Liver (tissue), 9 donors: ENCODE results near the gene CMBL. TPM values are rescaled to one million over a fixed set of nuclear protein-coding genes. Genes with fewer than 3 reads are reported as not detected.

Source experiments
- DNase-seq: peaks from one replicate; pipeline ENCODE4 v3.0.0-alpha.2; 2017; ENCODE audit warnings: low spot score
- H3K27ac ChIP-seq, 2 donors: one replicate each; pipeline ENCODE4 v1.7.0; 2013; ENCODE audit warnings: inconsistent platforms in 2 of 2, low read length in 2 of 2, control low read depth in 1 of 2, low read depth in 1 of 2, mild to moderate bottlenecking in 1 of 2
- H3K27me3 ChIP-seq, 4 donors: one replicate each; pipeline versions ENCODE4 v1.6.1 to v1.7.0; 2013; ENCODE audit warnings: low read length in 3 of 4, inconsistent platforms in 1 of 4, mild to moderate bottlenecking in 1 of 4, moderate library complexity in 1 of 4; ENCODE audit not compliant: control insufficient read depth in 4 of 4, insufficient read depth in 4 of 4
- H3K36me3 ChIP-seq, 4 donors: one replicate each; pipeline versions ENCODE4 v1.6.1 to v1.7.0; 2013; ENCODE audit warnings: low read length in 3 of 4, mild to moderate bottlenecking in 3 of 4, low read depth in 1 of 4, moderate library complexity in 1 of 4; ENCODE audit not compliant: control insufficient read depth in 4 of 4, insufficient read depth in 3 of 4
- H3K4me1 ChIP-seq, 4 donors: one replicate each; pipeline versions ENCODE4 v1.6.1 to v1.7.0; 2013; ENCODE audit warnings: low read length in 3 of 4, mild to moderate bottlenecking in 3 of 4, moderate library complexity in 1 of 4; ENCODE audit not compliant: control insufficient read depth in 4 of 4, insufficient read depth in 4 of 4
- H3K4me3 ChIP-seq, 3 donors: one replicate each; pipeline versions ENCODE4 v1.6.1 to v1.7.0; 2013; ENCODE audit warnings: low read length in 3 of 3, control low read depth in 1 of 3, low read depth in 1 of 3, mild to moderate bottlenecking in 1 of 3
- H3K9ac ChIP-seq, 2 donors: one replicate each; pipeline ENCODE4 v1.7.0; 2013; ENCODE audit warnings: low read length in 2 of 2, mild to moderate bottlenecking in 2 of 2, moderate library complexity in 2 of 2, control low read depth in 1 of 2, low read depth in 1 of 2
- H3K9me3 ChIP-seq, 4 donors: one replicate each; pipeline versions ENCODE4 v1.6.1 to v1.7.0; 2013; ENCODE audit warnings: low read length in 3 of 4; ENCODE audit not compliant: control insufficient read depth in 4 of 4
- CTCF ChIP-seq: fragments of 150-350 bp; IDR thresholded peaks from 2 replicates; pipeline ENCODE4 v1.5.1; 2017; ENCODE audit warnings: improper control_type of control experiment, low read depth, low read length; ENCODE audit not compliant: missing input control
- FOXA1 ChIP-seq: IDR thresholded peaks from 2 replicates; pipeline ENCODE4 v1.6.1; 2016; ENCODE audit warnings: antibody characterized with exemption
- HNF4A ChIP-seq, 2 donors: conservative IDR thresholded peaks; 2 replicates each; pipeline ENCODE4 v1.6.1; 2016; ENCODE audit warnings: antibody characterized with exemption in 2 of 2, mild to moderate bottlenecking in 2 of 2
- MAX ChIP-seq: IDR thresholded peaks from 2 replicates; pipeline ENCODE4 v1.6.1; 2016; ENCODE audit warnings: antibody characterized with exemption
- RAD21 ChIP-seq, 2 donors: IDR thresholded peaks; 2 replicates each; pipeline ENCODE4 v1.6.1; 2016; ENCODE audit warnings: antibody characterized with exemption in 2 of 2, mild to moderate bottlenecking in 2 of 2
- RXRA ChIP-seq, 2 donors: IDR thresholded peaks; 2 replicates each; pipeline ENCODE4 v1.6.1; 2017 to 2018; ENCODE audit warnings: antibody characterized with exemption in 2 of 2, mild to moderate bottlenecking in 1 of 2
- SP1 ChIP-seq: IDR thresholded peaks from 2 replicates; pipeline ENCODE4 v1.6.1; 2018; ENCODE audit warnings: antibody characterized with exemption, mild to moderate bottlenecking
- TAF1 ChIP-seq: conservative IDR thresholded peaks from 2 replicates; pipeline ENCODE4 v1.6.1; 2016; ENCODE audit warnings: antibody characterized with exemption, mild to moderate bottlenecking
- YY1 ChIP-seq: IDR thresholded peaks from 2 replicates; pipeline ENCODE4 v1.6.1; 2016; ENCODE audit warnings: antibody characterized with exemption, mild to moderate bottlenecking
- ZBTB33 ChIP-seq: IDR thresholded peaks from 2 replicates; pipeline ENCODE4 v1.6.1; 2016; ENCODE audit warnings: antibody characterized with exemption
- WGBS: extraction: QIAGEN DNeasy Blood & Tissue Kit; methylation state at CpG from one replicate; pipeline ENCODE4 v1.1.7; 2013; 5-methylcytosine and 5-hydroxymethylcytosine counted together
- polyA plus RNA-seq, 2 donors: library from polyadenylated mRNA; stranded (reverse) in 1 of 2; unstranded in 1 of 2; fragments of 200-250 nt in 1 of 2; fragments of >200 nt in 1 of 2; fragmentation: Nextera tagmentation in 1 of 2; extraction: Ambion mirVana in 1 of 2; gene quantifications; one replicate each; pipeline versions ENCODE4 v1.2.1 to v1.2.3, GENCODE V29; 2013 to 2015
- total RNA-seq, 2 donors: library from RNA; depleted of rRNA; stranded (reverse); fragments of >200 nt; gene quantifications; one replicate each; pipeline ENCODE4 v1.2.3, GENCODE V29; 2014
- donor health status: healthy.
- donor health status: healthy.
- donor health status: healthy.
- donor health status: healthy.
- donor health status: healthy.

CMBL gene
- total and polyA plus RNA-seq, 4 donors, result 6.8 to 56.1 (median 41.7) TPM

- no peak overlapping the region for H3K4me3 ChIP-seq
- TF ChIP-seq ZBTB33 (peak; percentile 13), RAD21 (IDR thresholded peaks at IDR 0.05) (peak; percentile 94 to 98), YY1 (peak; percentile 57), CTCF (peak; percentile 85), TAF1 (no peak), RXRA (IDR thresholded peaks at IDR 0.05) (peak in 1 of 2 donors; percentile 26), MAX (peak; percentile 29), SP1 (no peak)
- H3K27me3 ChIP-seq, result no peaks in the 10 kb centered on the region
- H3K9me3 ChIP-seq, result no peaks in the 10 kb centered on the region
- peaks cover 0 to 18% (median 15%) of the 10 kb centered on the region in 4 donors for H3K36me3 ChIP-seq
- DNase-seq, result peak; percentile 87
- no peak overlapping the region for H3K27ac ChIP-seq
- no peak overlapping the region for H3K9ac ChIP-seq
- 27% methylated on average over 17 of the region's 17 CpGs for WGBS
- peaks cover 0 to 19% (median 10%) of the 10 kb centered on the region in 4 donors for H3K4me1 ChIP-seq
These were observed 23.6 kb downstream of the CMBL start for GRCh38 chr5:10283927-10284635.

- no peak for DNase-seq
These were observed 27.6 kb downstream of the CMBL start for GRCh38 chr5:10279925-10280720.

More at GRCh38 chr5:10279925-10280720, 27.6 kb downstream of the CMBL start:
- Histone ChIP-seq H3K9ac (no peak overlapping the region), H3K27me3 (no peaks in the 10 kb centered on the region), H3K4me3 (no peak overlapping the region), H3K9me3 (no peaks in the 10 kb centered on the region), H3K36me3 (peaks cover 2 to 5% (median 4%) of the 10 kb centered on the region in 4 donors), H3K27ac (no peak overlapping the region), H3K4me1 (peaks cover 4 to 23% (median 16%) of the 10 kb centered on the region in 4 donors)
- TF ChIP-seq MAX, result no peak
- no peak for TF ChIP-seq RAD21 (IDR thresholded peaks at IDR 0.05)
- TF ChIP-seq ZBTB33, result no peak
- TF ChIP-seq HNF4A (conservative IDR thresholded peaks at IDR 0.05), result no peak
- no peak for TF ChIP-seq FOXA1
- no peak for TF ChIP-seq CTCF
- TF ChIP-seq SP1, result no peak
- 78% methylated on average over 7 of the region's 7 CpGs for WGBS
